CD4-positive, CD25-positive, alpha-beta regulatory T cell (primary cell): ENCODE results near the gene RAVER1. TPM values are rescaled to one million over a fixed set of nuclear protein-coding genes. Genes with fewer than 3 reads are reported as not detected.
"Not testable (repeated sequence)": the region's sequence is repeated elsewhere in the genome, so short reads cannot be mapped to it uniquely, and the experiment has no call there.

Source experiments
- ATAC-seq, 2 donors: fragments of 150-1000 bp; cut with Tn5 transposase; one replicate each; pipeline ENCODE4 v1.10.0; 2021; ENCODE audit warnings: low read depth in 2 of 2, moderate number of reproducible peaks in 2 of 2, moderate library complexity in 1 of 2
- DNase-seq, 3 donors: peaks; one replicate each; pipeline versions ENCODE4 v3.0.0 to v3.0.0-alpha.2; 2012 to 2022; ENCODE audit warnings: mixed read lengths in 1 of 3
- H3K27ac ChIP-seq: one replicate; pipeline ENCODE4 v1.7.0; 2013; ENCODE audit warnings: mild to moderate bottlenecking, low read length; ENCODE audit not compliant: insufficient read depth, poor library complexity, severe bottlenecking
- H3K27me3 ChIP-seq: one replicate; pipeline ENCODE4 v1.7.0; 2013; ENCODE audit warnings: low read length; ENCODE audit not compliant: control insufficient read depth, insufficient read depth
- H3K36me3 ChIP-seq: one replicate; pipeline ENCODE4 v1.7.0; 2013; ENCODE audit warnings: mild to moderate bottlenecking, low read length, moderate library complexity; ENCODE audit not compliant: control insufficient read depth, insufficient read depth
- H3K4me1 ChIP-seq: 2 replicates; pipeline ENCODE4 v1.7.0; 2013; ENCODE audit warnings: mild to moderate bottlenecking, low read length; ENCODE audit not compliant: insufficient read depth, control insufficient read depth, poor library complexity, severe bottlenecking
- H3K4me3 ChIP-seq: one replicate; pipeline ENCODE4 v1.7.0; 2013; ENCODE audit warnings: low read depth, mild to moderate bottlenecking, low read length, moderate library complexity
- H3K9me3 ChIP-seq, 2 experiments: 1 replicate in 1 of 2; 2 replicates in 1 of 2; pipeline ENCODE4 v1.7.0; 2013; ENCODE audit warnings: low read length in 2 of 2, mild to moderate bottlenecking in 1 of 2, moderate library complexity in 1 of 2; ENCODE audit not compliant: control insufficient read depth in 2 of 2
- H3K27ac Mint-ChIP-seq, 3 donors: one replicate each; pipeline ENCODE4 v1.8.0; 2020 to 2022; ENCODE audit warnings: mild to moderate bottlenecking in 3 of 3, mixed read lengths in 3 of 3, moderate library complexity in 2 of 3
- H3K27me3 Mint-ChIP-seq: one replicate; pipeline ENCODE4 v1.8.0; 2022; ENCODE audit warnings: mild to moderate bottlenecking, mixed read lengths
- H3K36me3 Mint-ChIP-seq: one replicate; pipeline ENCODE4 v1.8.0; 2020; ENCODE audit warnings: mixed read lengths
- H3K4me1 Mint-ChIP-seq, 4 donors: one replicate each; pipeline ENCODE4 v1.8.0; 2020 to 2022; ENCODE audit warnings: mixed read lengths in 4 of 4, mild to moderate bottlenecking in 1 of 4
- H3K4me3 Mint-ChIP-seq, 4 donors: one replicate each; pipeline ENCODE4 v1.8.0; 2020 to 2022; ENCODE audit warnings: mild to moderate bottlenecking in 4 of 4, mixed read lengths in 4 of 4, moderate library complexity in 3 of 4
- H3K9me3 Mint-ChIP-seq, 7 donors: one replicate each; pipeline ENCODE4 v1.8.0; 2020 to 2022; ENCODE audit warnings: mixed read lengths in 7 of 7, mild to moderate bottlenecking in 3 of 7, moderate library complexity in 2 of 7
- polyA plus RNA-seq, 4 donors: library from polyadenylated mRNA; unstranded; fragments of 300-500 nt; fragmentation: Illumina TruSeq; gene quantifications; one replicate each; pipeline ENCODE4 v1.2.3, GENCODE V29; 2021
- total RNA-seq: library from RNA; stranded (reverse); gene quantifications from one replicate; pipeline ENCODE4 v1.2.3, GENCODE V29; 2022

Gene RAVER1
- total RNA-seq (39.0 TPM), polyA plus RNA-seq (10 to 100 TPM; 10.6 to 13.6 (median 10.7) TPM)

DNA sequence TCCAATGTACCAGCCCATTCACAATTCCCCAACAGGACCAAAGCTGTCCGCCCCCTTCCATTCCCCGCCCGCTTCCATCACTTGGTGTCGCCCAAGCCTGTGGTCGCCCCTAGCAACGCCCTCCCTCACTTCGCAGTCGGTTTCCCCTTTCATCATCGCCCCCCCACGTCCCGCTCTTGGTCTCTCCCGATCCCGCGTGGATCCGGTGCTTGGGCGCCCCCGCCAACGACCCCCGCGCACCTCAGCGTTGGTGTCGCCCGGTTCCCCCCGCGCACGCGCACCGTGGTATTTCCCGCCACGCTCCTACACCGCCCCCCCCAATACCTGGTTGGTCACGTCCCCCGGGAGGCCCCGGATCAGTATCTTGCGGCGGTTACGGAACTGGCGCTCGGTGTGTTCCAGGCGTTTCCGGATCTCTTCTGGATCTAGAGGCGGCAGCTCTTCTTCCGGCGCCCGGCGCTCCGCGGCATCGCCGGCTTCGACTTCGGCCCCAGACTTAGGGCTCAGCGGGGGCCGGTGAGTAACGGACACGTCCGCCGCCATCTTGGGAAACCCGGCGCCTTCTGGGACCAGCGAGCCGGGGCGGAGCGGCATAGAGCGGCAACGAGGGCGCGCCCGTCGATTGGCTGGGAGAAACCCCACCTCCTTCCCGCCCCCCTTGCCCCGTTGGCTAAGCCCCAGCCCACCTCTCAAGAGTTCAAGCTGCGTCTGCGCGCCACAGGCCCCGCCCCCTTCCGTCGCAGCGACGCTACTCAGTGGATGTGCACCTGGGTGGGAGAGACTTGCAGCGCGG is at the start of gene RAVER1:
TSS of gene RAVER1 (minus strand) at position 565 of the 793 bp plus-strand sequence. CDS start at position 543, 22 bp downstream.
- DNase-seq, result peak; percentile 96 to 99 (median 97)
- H3K4me3 Mint-ChIP-seq, result peak within 1 kb of the TSS; percentile 94 to 99 (median 96)
- Histone ChIP-seq H3K4me3 (peak within 1 kb of the TSS; percentile 82), H3K36me3 (peaks cover 35% of the 10 kb centered on the region), H3K27ac (peak within 1 kb of the TSS; percentile 95), H3K27me3 (no peaks in the 10 kb centered on the region), H3K9me3 (no peaks in the 10 kb centered on the region), H3K4me1 (peaks cover 25% of the 10 kb centered on the region)
- no peaks in the 10 kb centered on the region for H3K9me3 Mint-ChIP-seq
- H3K4me1 Mint-ChIP-seq, result peaks cover 0 to 55% (median 24%) of the 10 kb centered on the region in 4 donors
- H3K27ac Mint-ChIP-seq, result peak within 1 kb of the TSS; percentile 91 to 97 (median 93)
- no peaks in the 10 kb centered on the region for H3K27me3 Mint-ChIP-seq
- peak; percentile 94 to 95 for ATAC-seq
- peaks cover 13% of the 10 kb centered on the region for H3K36me3 Mint-ChIP-seq

- H3K4me1 ChIP-seq, result peaks cover 15% of the 10 kb centered on the region
- not testable (repeated sequence) for H3K36me3 Mint-ChIP-seq, H3K4me3 ChIP-seq, H3K4me3 Mint-ChIP-seq, DNase-seq, H3K27me3 ChIP-seq, H3K9me3 ChIP-seq, ATAC-seq, H3K36me3 ChIP-seq, H3K27me3 Mint-ChIP-seq, H3K9me3 Mint-ChIP-seq, H3K27ac ChIP-seq, H3K27ac Mint-ChIP-seq
- H3K4me1 Mint-ChIP-seq, result peaks cover 0 to 25% (median 19%) of the 10 kb centered on the region in 4 donors
Measured at GRCh38 chr19:10383223-10383499, 49.8 kb upstream of the RAVER1 start.

DNA sequence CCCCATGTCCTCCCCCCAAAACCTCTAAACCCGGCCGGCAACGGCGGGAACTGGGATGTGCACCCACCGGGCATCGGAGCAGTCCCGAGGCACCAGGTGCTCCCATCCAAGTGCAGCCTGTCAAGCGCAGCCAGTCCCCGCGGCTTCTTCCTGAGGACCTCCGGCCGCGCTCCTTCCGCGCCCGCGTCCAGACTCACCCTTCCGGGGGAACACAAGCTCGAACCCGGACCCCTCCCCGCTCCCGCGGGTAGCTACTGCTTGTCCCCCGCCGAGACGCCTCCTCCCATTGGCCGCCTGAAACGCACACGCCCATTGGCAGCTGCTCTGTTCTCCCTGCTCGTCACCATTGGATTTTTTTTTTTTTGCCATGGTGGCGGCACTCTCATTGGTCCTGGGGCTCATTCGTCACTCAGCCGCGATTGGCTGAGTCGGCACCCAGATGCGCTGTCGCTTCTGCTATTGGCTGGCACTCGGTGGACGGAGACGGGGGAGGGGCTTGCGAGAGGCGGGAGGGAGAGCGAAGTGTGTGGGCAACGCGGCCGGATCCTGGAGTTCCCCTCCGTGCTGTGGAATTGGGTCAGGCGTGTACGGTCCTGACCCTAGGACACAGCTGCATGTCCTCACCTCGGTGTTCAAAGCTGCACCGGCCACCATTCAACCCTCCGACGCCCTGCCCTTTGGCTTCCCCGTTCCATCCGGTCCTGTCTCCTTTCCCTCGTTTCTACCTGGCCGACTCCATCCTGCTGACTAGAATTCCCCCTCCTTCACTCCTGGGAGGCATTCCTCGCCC is 47.2 kb upstream of the RAVER1 start, which contains the start of gene TYK2:
TSS of gene TYK2 (minus strand) at position 260 of the 790 bp plus-strand sequence. CDS start 2,166 bp downstream, outside the sequence.
- ATAC-seq, result peak; percentile 98

GRCh38 chr19:10379880-10380312 is 46.6 kb upstream of the RAVER1 start:
- peaks cover 14% of the 10 kb centered on the region for H3K36me3 Mint-ChIP-seq
- Histone ChIP-seq H3K4me1 (peaks cover 15% of the 10 kb centered on the region), H3K27me3 (no peaks in the 10 kb centered on the region), H3K9me3 (no peaks in the 10 kb centered on the region), H3K4me3 (peak overlapping the region; percentile 96), H3K27ac (peak overlapping the region; percentile 83), H3K36me3 (peaks cover 12% of the 10 kb centered on the region)
- DNase-seq, result no peak
- peak overlapping the region; percentile 94 to 96 (median 95) for H3K27ac Mint-ChIP-seq
- peaks cover 8% of the 10 kb centered on the region for H3K27me3 Mint-ChIP-seq
- H3K4me1 Mint-ChIP-seq, result peaks cover 0 to 28% (median 20%) of the 10 kb centered on the region in 4 donors
- H3K4me3 Mint-ChIP-seq, result peak overlapping the region; percentile 94 to 97 (median 96)
- no peak for ATAC-seq
- no peaks in the 10 kb centered on the region for H3K9me3 Mint-ChIP-seq

More for the DNA sequence above, 47.2 kb upstream of the RAVER1 start, which contains the start of gene TYK2:
- Mint-ChIP-seq H3K27me3 (peaks cover 8% of the 10 kb centered on the region), H3K4me1 (peaks cover 0 to 27% (median 19%) of the 10 kb centered on the region in 4 donors), H3K9me3 (no peaks in the 10 kb centered on the region), H3K27ac (peak within 1 kb of the TSS; percentile 94 to 96 (median 95)), H3K36me3 (peaks cover 12% of the 10 kb centered on the region), H3K4me3 (peak within 1 kb of the TSS; percentile 94 to 97 (median 96))
- peaks cover 10% of the 10 kb centered on the region for H3K36me3 ChIP-seq
- H3K4me1 ChIP-seq, result peaks cover 15% of the 10 kb centered on the region
- peak within 1 kb of the TSS; percentile 83 for H3K27ac ChIP-seq
- H3K27me3 ChIP-seq, result no peaks in the 10 kb centered on the region
- peak within 1 kb of the TSS; percentile 96 for H3K4me3 ChIP-seq
- no peaks in the 10 kb centered on the region for H3K9me3 ChIP-seq
- DNase-seq, result peak; percentile 94 to 99 (median 97)

DNA sequence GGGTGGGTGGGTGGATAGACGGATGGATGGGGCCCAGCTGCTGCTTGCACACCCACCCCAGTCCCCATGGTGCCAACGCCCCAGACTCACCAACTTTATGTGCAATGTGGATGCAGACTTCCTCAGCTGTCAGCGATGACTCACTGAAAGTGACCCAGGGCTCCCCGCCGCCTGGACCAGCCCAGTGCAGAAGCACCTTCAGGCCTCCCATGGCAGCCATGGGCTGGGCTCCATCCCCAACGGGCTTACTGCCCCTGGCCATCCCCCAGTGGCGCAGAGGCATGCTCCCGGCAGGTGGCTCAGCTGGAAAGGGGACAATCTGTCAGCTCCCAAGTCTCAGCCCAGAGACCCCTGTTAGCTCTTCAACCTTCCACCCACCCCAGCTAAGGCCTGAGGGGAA is 44.8 kb upstream of the RAVER1 start:
- Mint-ChIP-seq H3K9me3 (no peaks in the 10 kb centered on the region), H3K4me1 (peaks cover 0 to 27% (median 20%) of the 10 kb centered on the region in 4 donors), H3K36me3 (peaks cover 20% of the 10 kb centered on the region), H3K27me3 (peaks cover 4% of the 10 kb centered on the region), H3K27ac (no peak overlapping the region), H3K4me3 (peak overlapping the region in 2 of 4 donors; percentile 13 to 44)
- Histone ChIP-seq H3K36me3 (peaks cover 19% of the 10 kb centered on the region), H3K27ac (no peak overlapping the region), H3K4me3 (no peak overlapping the region), H3K9me3 (no peaks in the 10 kb centered on the region), H3K27me3 (no peaks in the 10 kb centered on the region), H3K4me1 (peaks cover 15% of the 10 kb centered on the region)
- DNase-seq (no peak), ATAC-seq (no peak)

GRCh38 chr19:10377140-10377640 is 43.9 kb upstream of the RAVER1 start:
- peaks cover 25% of the 10 kb centered on the region for H3K36me3 ChIP-seq
- Mint-ChIP-seq H3K36me3 (peaks cover 20% of the 10 kb centered on the region), H3K4me1 (peaks cover 0 to 27% (median 20%) of the 10 kb centered on the region in 4 donors)
- not testable (repeated sequence) for H3K9me3 Mint-ChIP-seq, H3K4me3 Mint-ChIP-seq, DNase-seq, H3K27me3 Mint-ChIP-seq, H3K9me3 ChIP-seq, H3K27ac ChIP-seq, H3K4me3 ChIP-seq, ATAC-seq, H3K27ac Mint-ChIP-seq, H3K27me3 ChIP-seq
- H3K4me1 ChIP-seq, result peaks cover 15% of the 10 kb centered on the region

DNA sequence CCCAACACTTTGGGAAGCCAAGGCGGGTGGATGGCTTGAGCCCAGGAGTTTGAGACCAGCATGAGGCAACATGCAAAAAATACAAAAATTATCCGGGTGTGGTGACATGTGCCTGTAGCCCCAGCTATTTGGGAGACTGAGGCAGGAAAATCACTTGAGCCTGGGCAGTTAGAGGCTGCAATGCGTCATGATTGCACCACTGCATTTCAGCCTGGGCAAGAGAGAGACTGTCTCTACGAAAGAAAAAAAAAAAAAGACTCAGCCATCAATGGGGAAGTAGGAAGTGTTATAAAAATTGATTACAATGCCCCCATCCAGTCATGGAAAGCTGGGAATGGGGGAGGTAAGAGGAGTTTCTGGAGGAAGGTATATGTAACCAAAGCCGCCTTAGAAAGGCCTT is 41.6 kb upstream of the RAVER1 start:
- no peak overlapping the region for H3K4me3 ChIP-seq
- no peaks in the 10 kb centered on the region for H3K9me3 Mint-ChIP-seq
- DNase-seq (no peak), ATAC-seq (no peak)
- H3K27me3 ChIP-seq, result no peaks in the 10 kb centered on the region
- H3K27me3 Mint-ChIP-seq, result no peaks in the 10 kb centered on the region
- H3K4me1 Mint-ChIP-seq, result peaks cover 0 to 13% (median 9%) of the 10 kb centered on the region in 4 donors
- no peak overlapping the region for H3K27ac Mint-ChIP-seq
- peaks cover 6% of the 10 kb centered on the region for H3K4me1 ChIP-seq
- no peak overlapping the region for H3K4me3 Mint-ChIP-seq
- H3K9me3 ChIP-seq, result no peaks in the 10 kb centered on the region
- peaks cover 16% of the 10 kb centered on the region for H3K36me3 Mint-ChIP-seq
- H3K36me3 ChIP-seq, result peaks cover 37% of the 10 kb centered on the region
- no peak overlapping the region for H3K27ac ChIP-seq
